K562 (cell line): ENCODE measurements around the gene STIM1. TPM values are rescaled to one million over a fixed set of nuclear protein-coding genes. Genes with fewer than 3 reads are reported as not detected.
A peak's percentile ranks its signal among the peaks of the same experiment; 100 is the strongest.

Experiments used
- ATAC-seq: fragments of 200-7000 bp; cut with Tn5 transposase; 3 replicates; pipeline ENCODE4 v1.9.1; 2020; ENCODE audit warnings: moderate library complexity
- BruUV-seq: library from RNA; stranded (reverse); fragments of 400-500 nt; replicated peaks from 2 replicates; lab custom pipeline; 2021; lab: Mats Ljungman, UMichigan
- CTCF ChIA-PET: fragments of 300-600 bp; formaldehyde crosslinking; extraction: SDS; loops from one replicate; lab custom pipeline; 2021; ENCODE audit warnings: low intra/inter-chr PET ratio; lab: Yijun Ruan, JAX
- POLR2A ChIA-PET: fragments of 300-600, 350-650 bp; sonication (Branson Sonifier 250); formaldehyde crosslinking; extraction: SDS; loops from one replicate; lab custom pipeline; 2021; ENCODE audit warnings: antibody characterized with exemption, inconsistent platforms; lab: Yijun Ruan, JAX
- DNase-seq, 4 experiments: peaks; one replicate each; pipeline versions ENCODE4 v3.0.0 to v3.0.0-alpha.2; 2011 to 2018; ENCODE audit warnings: low spot score in 3 of 4, mixed read lengths in 3 of 4; ENCODE audit errors: extremely low read depth in 1 of 4
- FAIRE-seq: peaks from 2 replicates; lab custom pipeline; 2011; peaks lifted over from hg19 to GRCh38; lab: Jason Lieb, UNC
- H2AFZ ChIP-seq: 2 replicates; pipeline ENCODE4 v1.6.0; 2011; ENCODE audit warnings: low read depth, low read length, control low read depth, inconsistent platforms
- H3K27ac ChIP-seq: fragments of 200-600 bp; 3 replicates; pipeline ENCODE4 v1.8.0; 2011; ENCODE audit warnings: low read depth, mild to moderate bottlenecking, control low read depth, inconsistent platforms, low read length, moderate library complexity, mixed read lengths; ENCODE audit errors: extremely low read depth
- H3K27me3 ChIP-seq, 2 experiments: fragments of 300-600 bp in 1 of 2; 2 replicates in 1 of 2; 3 replicates in 1 of 2; pipeline versions ENCODE4 v1.6.0 to v1.8.0; 2011; ENCODE audit warnings: inconsistent platforms in 2 of 2, low read length in 2 of 2, mild to moderate bottlenecking in 1 of 2, mixed read lengths in 1 of 2, moderate library complexity in 1 of 2; ENCODE audit not compliant: control insufficient read depth in 2 of 2, insufficient read depth in 2 of 2
- H3K36me3 ChIP-seq: fragments of 300-600 bp; 3 replicates; pipeline ENCODE4 v1.8.0; 2011; ENCODE audit warnings: mild to moderate bottlenecking, low read length, inconsistent platforms; ENCODE audit not compliant: control insufficient read depth, insufficient read depth
- H3K4me1 ChIP-seq, 2 experiments: fragments of 200-600 bp in 1 of 2; replicated peaks in 1 of 2; 2 replicates in 1 of 2; 3 replicates in 1 of 2; pipeline versions ENCODE4 v1.5.1 to v1.8.0; 2011; ENCODE audit warnings: inconsistent platforms in 2 of 2, low read length in 2 of 2, mild to moderate bottlenecking in 1 of 2, mixed read lengths in 1 of 2, moderate library complexity in 1 of 2; ENCODE audit not compliant: control insufficient read depth in 2 of 2, insufficient read depth in 2 of 2
- H3K4me2 ChIP-seq: 2 replicates; pipeline ENCODE4 v1.6.1; 2011; ENCODE audit warnings: low read length, control low read depth, inconsistent platforms, mixed read lengths; ENCODE audit not compliant: insufficient read depth
- H3K4me3 ChIP-seq: fragments of 200-600 bp; sonication (generic), shearing (Covaris generic); 2 replicates; pipeline ENCODE4 v1.5.1; 2016; ENCODE audit warnings: control low read depth, inconsistent platforms
- H3K79me2 ChIP-seq: fragments of 200-600 bp; 3 replicates; pipeline ENCODE4 v1.8.0; 2011; ENCODE audit warnings: low read length, inconsistent platforms; ENCODE audit not compliant: control insufficient read depth, insufficient read depth
- H3K9ac ChIP-seq, 2 experiments: 2 replicates each; pipeline versions ENCODE4 v1.6.0 to v1.6.1; 2011; ENCODE audit warnings: low read depth in 2 of 2, low read length in 2 of 2, control low read depth in 1 of 2, inconsistent platforms in 1 of 2, mild to moderate bottlenecking in 1 of 2, mixed read lengths in 1 of 2; ENCODE audit not compliant: insufficient read depth in 1 of 2
- H3K9me1 ChIP-seq: one replicate; pipeline ENCODE4 v1.6.0; 2011; ENCODE audit warnings: inconsistent platforms, mild to moderate bottlenecking, low read length, moderate library complexity; ENCODE audit not compliant: control insufficient read depth, insufficient read depth
- H3K9me3 ChIP-seq: replicated peaks from 2 replicates; pipeline ENCODE4 v1.5.1; 2011; ENCODE audit warnings: low read depth, low read length, inconsistent platforms; ENCODE audit not compliant: control insufficient read depth, insufficient read depth
- H4K20me1 ChIP-seq: replicated peaks from 2 replicates; pipeline ENCODE4 v1.6.1; 2011; ENCODE audit warnings: low read length, inconsistent platforms, mixed read lengths; ENCODE audit not compliant: control insufficient read depth, insufficient read depth
- ARID2 ChIP-seq: fragments of 450-650 bp; IDR thresholded peaks from 2 replicates; pipeline ENCODE4 v1.6.1; 2017; ENCODE audit warnings: antibody characterized with exemption, mild to moderate bottlenecking
- ARNT ChIP-seq, 2 experiments: fragments of 450-650 bp; IDR thresholded peaks; 2 replicates each; pipeline ENCODE4 v1.6.1; 2016; ENCODE audit warnings: mild to moderate bottlenecking in 1 of 2
- BRCA1 ChIP-seq, 2 experiments: fragments of 450-650 bp in 1 of 2; sonication (generic) in 1 of 2; formaldehyde crosslinking in 1 of 2; IDR thresholded peaks; 2 replicates each; pipeline versions ENCODE4 v1.5.0 to v1.6.1; 2017 to 2020; ENCODE audit warnings: mild to moderate bottlenecking in 1 of 2, missing genetic modification reagents in 1 of 2
- COPS2 ChIP-seq: fragments of 450-650 bp; conservative IDR thresholded peaks from 2 replicates; pipeline ENCODE4 v1.6.1; 2016; ENCODE audit warnings: mild to moderate bottlenecking, moderate library complexity
- GATAD2A ChIP-seq: fragments of 450-650 bp; IDR thresholded peaks from 2 replicates; pipeline ENCODE4 v1.6.1; 2017
- MCM3 ChIP-seq: fragments of 450-650 bp; IDR thresholded peaks from 2 replicates; pipeline ENCODE4 v1.6.1; 2016
- MEF2A ChIP-seq: IDR thresholded peaks from 2 replicates; pipeline ENCODE4 v1.6.1; 2011; ENCODE audit warnings: low read depth, mild to moderate bottlenecking, low read length, moderate library complexity; ENCODE audit not compliant: control insufficient read depth
- MEF2D ChIP-seq: conservative IDR thresholded peaks from 2 replicates; pipeline ENCODE4 v1.6.1; 2016; ENCODE audit warnings: low read depth, missing genetic modification characterization, missing compliant biosample characterization
- MXI1 ChIP-seq: IDR thresholded peaks from 2 replicates; pipeline ENCODE4 v1.6.1; 2011; ENCODE audit warnings: low read depth, mild to moderate bottlenecking, improper control_type of control experiment, low read length
- POLR2AphosphoS5 ChIP-seq: IDR thresholded peaks from 2 replicates; pipeline ENCODE4 v1.6.1; 2011; ENCODE audit warnings: mild to moderate bottlenecking, low read depth, low read length, moderate library complexity; ENCODE audit not compliant: control insufficient read depth, insufficient read depth
- PTBP1 ChIP-seq: fragments of 200-400 bp; formaldehyde crosslinking; IDR thresholded peaks from 2 replicates; pipeline ENCODE4 v1.6.1; 2017; ENCODE audit warnings: low read depth, low read length
- RAD51 ChIP-seq: fragments of 450-650 bp; IDR thresholded peaks from 2 replicates; pipeline ENCODE4 v1.7.1; 2016; ENCODE audit warnings: low read depth, mild to moderate bottlenecking, borderline replicate concordance
- SMC3 ChIP-seq: conservative IDR thresholded peaks from 2 replicates; pipeline ENCODE4 v1.6.1; 2011; ENCODE audit warnings: low read depth, low read length, improper control_type of control experiment; ENCODE audit not compliant: insufficient read depth
- ZNF134 ChIP-seq: fragments of 250-450 bp; sonication (Bioruptor Pico); conservative IDR thresholded peaks from 2 replicates; pipeline ENCODE4 v1.4.0; 2020
- ZNF175 ChIP-seq: fragments of 200-800 bp; sonication (Bioruptor generic); IDR thresholded peaks from 2 replicates; pipeline ENCODE4 v1.6.1; 2016; ENCODE audit warnings: low read depth, mild to moderate bottlenecking, missing genetic modification characterization, missing compliant biosample characterization
- ZNF239 ChIP-seq: fragments of 250-450 bp; sonication (Bioruptor Pico); IDR thresholded peaks from 2 replicates; pipeline ENCODE4 v1.4.0; 2020; ENCODE audit warnings: mild to moderate bottlenecking
- WGBS: fragments of 100-300 bp; shearing (Covaris generic); methylation state at CpG from one replicate; pipeline ENCODE4 v1.1.6; 2016; ENCODE audit warnings: low coverage, mixed read lengths; ENCODE audit not compliant: insufficient coverage; ENCODE audit errors: missing lambda C conversion rate; 5-methylcytosine and 5-hydroxymethylcytosine counted together
- in situ Hi-C: fragments of 300-500 bp; cut with MboI; formaldehyde crosslinking; loops from 4 replicates; pipeline ENCODE4 v1.15.0; 2018; ENCODE audit warnings: inconsistent platforms, mixed read lengths
- intact Hi-C: fragments of 100-400 bp; cut with micrococcal nuclease; formaldehyde crosslinking; loops from 2 replicates; pipeline ENCODE4 v1.14.2; 2022
- polyA plus RNA-seq, 8 experiments: library from polyadenylated mRNA; depleted of rRNA in 4 of 8; stranded (reverse) in 5 of 8; unstranded in 3 of 8; fragments of >200 nt; fragmentation: Nextera tagmentation in 2 of 8; fragmentation: Illumina TruSeq in 1 of 8; extraction: Ambion mirVana in 2 of 8; extraction: Trizol in 1 of 8; gene quantifications; 2 replicates each; pipeline versions ENCODE4 v1.2.1 to v1.2.3, GENCODE V29; 2011 to 2014; ENCODE audit warnings: inconsistent platforms in 1 of 8, missing spikeins in 1 of 8
- total RNA-seq, 7 experiments: library from RNA; depleted of rRNA in 6 of 7; stranded (reverse); fragments of >200 nt in 6 of 7; fragmentation: Illumina TruSeq in 2 of 7; extraction: Trizol in 2 of 7; gene quantifications; 2 replicates each; pipeline versions ENCODE4 v1.2.1 to v1.2.3, GENCODE V29; 2011 to 2021; ENCODE audit warnings: low replicate concordance in 1 of 7

The STIM1 gene
- total and polyA plus RNA-seq, 9 of the 15 experiments (the other 6 are each of a cell fraction or from before 2014, with no cell fraction given) = 7.7 to 50.5 (median 22.5) TPM

- intact Hi-C loops = no loop called here
- POLR2A ChIA-PET = interaction anchor here (0.7 kb wide), 1 partner anchor 27 kb away, joined by 3 read pairs; no protein-coding TSS in a partner anchor
Measured at GRCh38 chr11:3983101-3983500, 127.6 kb downstream of the STIM1 start.

GRCh38 chr11:3984896-3985295 lies 129.4 kb downstream of the STIM1 start:
- Histone ChIP-seq H4K20me1 (no peaks in the 10 kb centered on the region; the same call in 1 of the 2 replicates), H3K79me2 (peaks cover 14% of the 10 kb centered on the region; the same call in 2 of the 3 replicates), H3K9ac (no peak overlapping the region), H3K27ac (no peak overlapping the region), H3K4me2 (peak overlapping the region; percentile 17; the same call in 1 of the 2 replicates), H3K36me3 (peaks cover 4% of the 10 kb centered on the region; the same call in 2 of the 3 replicates), H3K4me3 (no peak overlapping the region), H3K9me3 (no peaks in the 10 kb centered on the region), H3K9me1 (no peaks in the 10 kb centered on the region), H3K4me1 (peaks cover 0 to 13% of the 10 kb centered on the region in 2 experiments; a peak in 3 of 5 replicates), H2AFZ (no peak overlapping the region), H3K27me3 (no peaks in the 10 kb centered on the region)
- intact Hi-C loops = loop anchor here (1.0 to 5.0 kb wide), 2 partner anchors 87 to 131 kb away; no protein-coding TSS in a partner anchor
- FAIRE-seq = peak; percentile 70
- ChIA-PET POLR2A (interaction anchor here (0.7 to 1.6 kb wide), 3 partner anchors 12 to 52 kb away, joined by 3 read pairs; no protein-coding TSS in a partner anchor), CTCF (interaction anchor here (1.0 to 1.3 kb wide), 2 partner anchors 136 to 160 kb away, joined by 3 read pairs; no protein-coding TSS in a partner anchor)
- BruUV-seq = no TSS peak
- WGBS = 4% methylated on average over 5 of the region's 5 CpGs
- in situ Hi-C loops = no loop called here
- peak; percentile 84 for ATAC-seq
- peak; percentile 29 to 75 (median 52) for DNase-seq
- TF ChIP-seq SMC3 (0 out of 2 replicates have a peak, but pooled peaks have one; percentile 8), POLR2AphosphoS5 (no peak), BRCA1 (IDR thresholded peaks at IDR 0.05) (no peak), BRCA1 (CRISPR knock-in tag; IDR thresholded peaks at IDR 0.05) (no peak)

More at GRCh38 chr11:3983101-3983500, 127.6 kb downstream of the STIM1 start:
- Histone ChIP-seq H3K4me2 (no peak overlapping the region), H3K9me3 (no peaks in the 10 kb centered on the region), H3K9me1 (no peaks in the 10 kb centered on the region), H3K27ac (no peak overlapping the region), H3K36me3 (peaks cover 4% of the 10 kb centered on the region; the same call in 1 of the 3 replicates), H3K79me2 (peaks cover 17% of the 10 kb centered on the region; the same call in 2 of the 3 replicates), H4K20me1 (no peaks in the 10 kb centered on the region; the same call in 1 of the 2 replicates), H3K9ac (no peak overlapping the region), H2AFZ (no peak overlapping the region), H3K4me3 (no peak overlapping the region), H3K4me1 (peaks cover 0 to 13% of the 10 kb centered on the region in 2 experiments; a peak in 3 of 5 replicates), H3K27me3 (no peaks in the 10 kb centered on the region)
- CTCF ChIA-PET = interaction anchor here (0.6 kb wide), 1 partner anchor 105 kb away, joined by 4 read pairs; no protein-coding TSS in a partner anchor
- in situ Hi-C loops = no loop called here
- FAIRE-seq = no peak
- DNase-seq = no peak
- WGBS = 68% methylated on average over 3 of the region's 3 CpGs
- no TSS peak for BruUV-seq
- ATAC-seq = no peak
- no peak for TF ChIP-seq ZNF239 (CRISPR knock-in tag)
- TF ChIP-seq ZNF134 (CRISPR knock-in tag) = no peak
- no peak for TF ChIP-seq GATAD2A
- no peak for TF ChIP-seq ZNF175 (CRISPR knock-in tag)
- TF ChIP-seq MCM3 = no peak
- TF ChIP-seq ARNT (IDR thresholded peaks at IDR 0.05) = no peak
- no peak for TF ChIP-seq MEF2D (tag)
- no peak for TF ChIP-seq MEF2A
- TF ChIP-seq ARID2 = no peak
- TF ChIP-seq MXI1 = no peak
- no peak for TF ChIP-seq COPS2
- no peak for TF ChIP-seq PTBP1
- no peak for TF ChIP-seq RAD51
